AG10803 (cell line): Measurements from ENCODE around the gene BBX.

ENCODE experiments used
- DNase-seq: peaks from one replicate; pipeline ENCODE4 v3.0.0; 2010; ENCODE audit warnings: low read depth
- H3K4me3 ChIP-seq: 2 replicates; pipeline ENCODE4 v1.5.1; 2011; ENCODE audit warnings: mild to moderate bottlenecking, low read length, control low read depth
- CTCF ChIP-seq: conservative IDR thresholded peaks from 2 replicates; pipeline ENCODE4 v1.5.1; 2011; ENCODE audit warnings: mild to moderate bottlenecking, low read length, control low read depth, inconsistent platforms

Gene BBX

GRCh38 chr3:107738486-107739183 is 215.9 kb downstream of the BBX start:
- no peak overlapping the region for H3K4me3 ChIP-seq
- TF ChIP-seq CTCF = no peak
- no peak for DNase-seq

GRCh38 chr3:107739227-107739626 is 216.5 kb downstream of the BBX start:
- no peak overlapping the region for H3K4me3 ChIP-seq
- DNase-seq = no peak
- no peak for TF ChIP-seq CTCF

GRCh38 chr3:107740992-107741896 is 218.5 kb downstream of the BBX start:
- DNase-seq = peak; percentile 40
- TF ChIP-seq CTCF = peak; percentile 64
- H3K4me3 ChIP-seq = no peak overlapping the region

GRCh38 chr3:107745354-107745753 is 222.6 kb downstream of the BBX start:
- no peak overlapping the region for H3K4me3 ChIP-seq
- no peak for DNase-seq
- no peak for TF ChIP-seq CTCF

GRCh38 chr3:107752202-107752990 is 229.6 kb downstream of the BBX start:
- DNase-seq = peak; percentile 39
- TF ChIP-seq CTCF = peak; percentile 58
- no peak overlapping the region for H3K4me3 ChIP-seq

- peak; percentile 35 for DNase-seq
- peak; percentile 67 for TF ChIP-seq CTCF
Measured at GRCh38 chr3:107753494-107753893, 230.7 kb downstream of the BBX start.

More at GRCh38 chr3:107753494-107753893, 230.7 kb downstream of the BBX start:
- no peak overlapping the region for H3K4me3 ChIP-seq
